Measurements from ENCODE around the gene IL10RB.
"Not testable (repeated sequence)": the region's sequence is repeated elsewhere in the genome, so short reads cannot be mapped to it uniquely, and the experiment has no call there.

IL10RB gene

DNA sequence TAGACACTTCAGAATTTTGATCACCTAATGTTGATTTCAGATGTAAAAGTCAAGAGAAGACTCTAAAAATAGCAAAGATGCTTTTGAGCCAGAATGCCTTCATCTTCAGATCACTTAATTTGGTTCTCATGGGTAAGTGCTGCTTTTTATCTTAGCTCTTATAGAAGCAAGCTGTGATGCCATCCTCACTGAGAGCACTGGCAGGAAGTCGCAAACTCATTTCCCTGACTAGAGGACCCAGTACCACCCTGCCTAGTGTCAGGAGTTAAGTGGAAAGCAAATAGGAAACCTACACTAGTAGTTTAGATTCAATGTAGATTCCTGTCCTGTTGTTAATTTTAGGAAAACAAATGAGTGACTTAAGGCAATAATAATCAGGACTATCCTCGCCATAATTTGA is 24.3 kb upstream of the IL10RB start:
- no peak for DNase-seq (ENCODE audit: low spot score)

DNA sequence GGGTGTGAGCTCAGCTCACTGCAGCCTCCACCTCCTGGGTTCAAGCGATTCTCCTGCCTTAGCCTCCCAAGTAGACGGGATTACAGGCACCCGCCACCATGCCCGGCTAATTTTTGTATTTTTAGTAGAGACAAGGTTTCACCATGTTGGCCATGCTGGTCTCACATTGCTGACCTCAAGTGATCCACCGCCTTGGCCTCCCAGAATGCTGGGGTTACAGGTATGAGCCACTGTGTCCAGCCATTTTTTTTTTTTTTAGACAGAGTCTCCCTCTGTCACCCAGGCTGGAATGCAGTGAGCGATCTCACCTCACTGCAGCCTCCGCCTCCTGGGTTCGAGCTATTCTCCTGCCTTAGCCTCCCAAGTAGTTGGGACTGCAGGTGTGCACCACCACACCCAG is 23.3 kb upstream of the IL10RB start:
- not testable (repeated sequence) for DNase-seq (ENCODE audit: low spot score)

DNA sequence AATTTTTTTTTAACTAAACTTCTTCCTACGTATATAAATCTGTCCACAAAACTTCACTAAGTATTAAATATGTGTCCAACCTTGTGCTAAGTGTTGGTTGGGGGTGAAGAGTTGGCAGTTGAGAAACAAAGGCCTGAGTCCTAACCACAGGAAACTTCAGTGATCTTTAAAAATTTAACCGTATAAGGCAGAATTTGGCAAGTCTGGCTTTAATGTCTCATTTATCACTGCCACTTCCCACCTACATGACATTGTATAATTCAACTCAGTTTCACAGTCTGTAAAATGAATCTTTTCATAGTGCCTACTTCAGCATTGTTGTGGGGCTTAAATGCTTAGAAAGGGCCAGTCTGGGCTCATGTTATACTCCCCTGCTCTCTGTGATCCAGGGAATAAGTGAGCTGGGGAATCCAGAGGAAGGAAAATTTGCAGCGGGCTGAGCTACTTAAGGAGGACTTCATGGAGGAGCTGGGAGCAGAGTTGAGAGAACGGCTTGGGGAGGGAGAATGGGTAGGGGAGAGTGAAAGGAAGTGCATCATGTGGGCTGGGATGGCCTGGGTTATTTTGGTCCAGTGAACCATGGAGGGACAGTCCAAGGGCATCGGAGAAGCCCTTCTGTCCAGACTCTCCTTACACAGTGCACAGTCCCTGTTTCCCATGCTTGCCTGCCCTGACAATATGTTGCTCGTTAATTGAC is 21.9 kb upstream of the IL10RB start:
- no peak for DNase-seq (ENCODE audit: low spot score)

DNA sequence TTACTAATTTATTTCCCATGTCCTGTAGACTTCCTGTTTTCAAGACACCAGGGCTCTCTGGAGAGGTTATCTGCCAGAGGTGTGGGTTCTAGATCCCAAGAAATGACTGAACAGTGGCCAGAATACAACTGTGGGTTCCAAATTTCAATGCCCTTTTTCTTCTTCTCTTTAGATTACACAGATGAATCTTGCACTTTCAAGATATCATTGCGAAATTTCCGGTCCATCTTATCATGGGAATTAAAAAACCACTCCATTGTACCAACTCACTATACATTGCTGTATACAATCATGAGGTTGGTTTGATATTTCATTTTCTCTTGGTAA is 21.4 kb upstream of the IL10RB start:
- DNase-seq (ENCODE audit: low spot score) = no peak

DNA sequence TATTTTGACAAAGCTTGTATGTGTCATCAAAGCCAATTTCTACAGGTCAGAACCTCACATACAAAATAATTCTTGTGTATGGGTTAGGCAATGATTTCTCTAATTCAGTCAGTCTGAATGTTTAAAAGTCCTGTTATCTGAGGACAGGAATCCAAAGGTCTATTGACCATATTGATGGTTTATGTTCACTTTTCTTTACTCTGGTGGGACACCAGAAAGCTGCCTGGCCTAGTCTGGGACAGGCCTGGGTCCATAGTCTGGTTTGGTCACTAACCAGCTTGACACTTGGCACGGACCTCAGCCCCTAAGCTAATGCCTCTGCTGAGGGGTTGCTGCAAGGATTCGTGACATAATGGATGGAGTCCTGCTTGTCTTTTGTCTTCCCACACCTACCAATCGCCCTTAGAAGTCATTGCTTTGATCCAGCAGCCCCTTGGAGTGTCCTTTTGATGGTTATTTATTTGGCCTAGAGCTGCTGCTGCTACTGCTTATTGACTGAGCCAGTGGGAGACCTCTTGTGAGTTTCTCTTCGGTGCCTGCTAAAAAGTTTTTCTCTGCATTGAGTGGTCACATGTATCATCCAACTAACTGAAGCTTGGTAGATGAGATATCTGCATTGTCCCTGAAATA is 20.8 kb upstream of the IL10RB start:
- no peak for DNase-seq (ENCODE audit: low spot score)

DNA sequence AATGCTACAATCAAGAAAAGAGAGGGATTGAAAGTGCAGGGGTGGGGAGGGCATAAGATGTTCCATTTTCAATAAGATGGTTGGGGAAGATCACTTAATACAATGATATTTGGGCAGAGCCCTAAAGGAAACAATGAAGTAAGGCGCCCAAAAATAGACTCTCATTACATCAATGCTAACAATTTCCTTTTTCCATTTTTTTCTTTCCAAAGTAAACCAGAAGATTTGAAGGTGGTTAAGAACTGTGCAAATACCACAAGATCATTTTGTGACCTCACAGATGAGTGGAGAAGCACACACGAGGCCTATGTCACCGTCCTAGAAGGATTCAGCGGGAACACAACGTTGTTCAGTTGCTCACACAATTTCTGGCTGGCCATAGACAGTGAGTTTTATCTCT is 19.7 kb upstream of the IL10RB start:
- no peak for DNase-seq (ENCODE audit: low spot score)

DNA sequence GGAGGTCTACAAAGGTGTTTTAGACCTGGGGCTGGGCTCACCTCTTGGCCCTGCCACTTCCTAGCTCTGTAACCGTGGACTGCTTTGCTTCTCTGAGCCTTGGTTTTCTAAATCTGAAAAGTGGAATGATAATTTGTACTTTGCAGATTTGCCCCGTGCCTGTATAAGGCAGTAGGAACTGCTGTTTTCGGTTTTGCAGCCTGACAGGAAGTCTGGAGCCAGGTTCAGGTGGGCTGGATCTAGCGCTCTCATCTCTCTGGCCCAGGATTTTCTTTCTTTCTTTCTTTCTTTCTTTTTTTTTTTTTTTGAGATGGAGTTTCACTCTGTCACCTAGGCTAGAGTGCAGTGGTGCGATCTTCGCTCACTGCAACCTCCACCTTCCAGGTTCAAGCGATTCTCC is 19.2 kb upstream of the IL10RB start:
- no peak for DNase-seq (ENCODE audit: low spot score)

DNA sequence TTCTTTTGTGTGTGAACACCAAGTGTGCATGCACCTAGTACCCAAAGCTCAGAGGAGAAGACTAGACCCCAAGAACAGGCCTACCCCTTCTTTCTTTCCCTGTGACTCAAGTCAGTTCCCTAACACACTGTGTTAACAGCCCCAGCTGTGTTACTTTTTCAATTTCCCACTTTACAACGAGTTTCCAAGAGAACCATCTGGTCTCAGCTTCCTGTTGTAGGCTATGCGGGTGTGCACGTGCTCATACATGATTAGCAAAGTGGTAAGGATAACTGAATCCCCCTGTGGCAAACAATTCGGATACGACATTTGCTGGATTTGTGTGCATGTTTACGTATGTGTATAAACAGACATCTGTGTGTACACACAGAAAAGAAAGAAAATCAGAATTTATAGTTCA is 18.6 kb upstream of the IL10RB start:
- DNase-seq (ENCODE audit: low spot score) = no peak

DNA sequence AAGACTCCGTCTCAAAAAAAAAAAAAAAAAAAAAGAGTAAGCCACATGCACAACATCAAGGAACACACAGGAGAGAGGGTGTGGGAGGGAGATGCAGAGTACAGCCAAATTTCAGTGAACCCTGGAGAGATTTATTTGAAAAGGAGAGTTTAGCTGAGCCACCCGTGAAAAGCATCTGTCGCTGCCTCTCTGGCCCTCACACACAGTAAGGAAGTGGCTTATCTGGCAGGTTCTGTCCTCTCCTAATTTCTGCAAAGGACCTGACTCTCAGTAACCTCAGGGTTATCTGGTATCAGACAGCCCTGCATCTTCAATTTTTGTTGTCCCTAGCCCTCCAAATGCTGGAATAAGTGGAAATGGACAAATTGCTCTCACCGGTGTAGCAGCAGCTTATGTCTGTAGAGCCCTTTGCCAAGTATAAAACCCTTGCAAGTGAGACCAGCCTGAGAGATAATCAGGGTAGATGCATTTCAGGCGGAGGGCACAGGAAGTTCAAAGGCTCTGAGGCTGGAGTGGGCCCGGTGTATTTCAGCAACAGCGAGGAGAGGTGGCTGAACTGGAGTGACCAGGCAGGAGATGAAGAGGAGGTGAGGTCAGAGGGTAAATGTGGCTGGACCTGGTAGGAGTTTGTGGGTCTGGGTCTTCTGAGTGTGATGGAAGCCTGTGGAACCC is 16.7 kb upstream of the IL10RB start:
- no peak for DNase-seq (ENCODE audit: low spot score)

DNA sequence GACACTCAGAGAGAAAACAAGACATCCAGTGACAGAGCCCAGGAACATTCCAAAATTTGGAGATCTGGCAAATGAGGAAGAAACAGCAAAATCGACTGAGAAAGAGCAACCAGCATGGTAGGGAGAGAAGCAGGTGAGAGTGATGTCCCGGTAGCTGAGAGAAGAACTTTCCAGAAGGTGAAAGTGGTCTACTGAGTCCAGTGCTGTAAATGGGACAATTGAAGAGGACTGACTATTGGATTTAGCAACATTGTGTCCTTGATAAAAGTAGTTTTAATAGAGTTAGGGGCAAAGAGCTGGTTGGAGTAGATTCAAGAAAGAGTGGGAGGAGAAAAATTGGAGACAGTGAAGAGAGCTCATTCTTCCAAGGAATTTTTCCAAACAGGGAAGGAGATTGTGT is 15.0 kb upstream of the IL10RB start:
- no peak for DNase-seq (ENCODE audit: low spot score)

DNA sequence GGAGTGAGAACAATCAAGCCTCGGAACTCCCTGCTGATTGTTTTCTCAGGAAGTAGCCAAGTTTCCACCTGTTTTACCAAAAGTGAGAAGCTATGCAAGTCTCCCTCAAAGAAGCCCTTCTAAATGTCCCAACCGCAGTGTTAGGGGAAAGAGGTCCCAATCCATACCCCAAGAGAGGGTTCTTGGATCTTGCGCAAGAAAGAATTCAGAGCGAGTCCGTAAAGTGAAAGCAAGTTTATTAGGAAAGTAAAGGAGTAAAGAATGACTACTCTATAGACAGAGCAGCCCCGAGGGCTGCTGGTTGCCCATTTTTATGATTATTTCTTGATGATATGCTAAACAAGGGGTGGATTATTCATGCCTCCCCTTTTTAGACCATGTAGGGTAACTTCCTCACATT is 12.8 kb upstream of the IL10RB start:
- not testable (repeated sequence) for DNase-seq (ENCODE audit: low spot score)

DNA sequence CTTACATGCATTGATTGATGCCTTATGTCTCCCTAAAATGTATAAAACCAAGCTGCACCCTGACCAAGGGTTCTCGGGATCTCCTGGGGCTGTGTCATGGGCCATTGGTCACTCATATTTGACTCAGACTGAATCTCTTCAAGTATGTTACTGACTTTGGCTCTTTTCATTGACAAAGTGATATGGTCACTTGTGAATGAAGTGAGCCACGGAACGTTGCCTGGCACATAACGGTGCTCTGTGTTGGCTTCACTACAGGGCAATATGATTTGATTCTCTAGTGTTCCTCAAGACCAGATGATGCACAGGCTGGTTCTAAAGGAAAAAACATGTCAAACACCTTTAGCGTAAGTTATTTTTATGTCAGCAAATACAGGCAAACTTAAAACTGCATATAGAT is 11.4 kb upstream of the IL10RB start:
- DNase-seq (ENCODE audit: low spot score) = no peak

DNA sequence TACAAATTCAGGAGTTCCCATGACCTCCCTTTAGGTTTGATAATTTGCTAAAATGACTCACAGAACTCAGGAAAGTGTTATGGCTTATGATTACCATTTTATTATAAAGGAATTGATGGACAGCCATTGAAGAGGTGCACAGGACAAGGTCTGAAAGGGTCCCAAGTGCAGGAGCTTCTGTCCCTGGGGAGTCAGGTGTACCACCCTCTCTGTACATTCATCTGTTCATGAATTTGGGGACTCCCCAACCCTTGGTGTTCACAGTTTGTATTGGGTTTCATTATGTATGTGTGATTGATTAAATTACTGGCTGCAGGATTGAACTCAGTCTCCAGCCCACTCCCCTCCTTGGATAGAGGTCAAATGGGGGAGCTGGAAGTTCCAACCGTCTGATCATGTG is 10.8 kb upstream of the IL10RB start:
- DNase-seq (ENCODE audit: low spot score) = no peak

DNA sequence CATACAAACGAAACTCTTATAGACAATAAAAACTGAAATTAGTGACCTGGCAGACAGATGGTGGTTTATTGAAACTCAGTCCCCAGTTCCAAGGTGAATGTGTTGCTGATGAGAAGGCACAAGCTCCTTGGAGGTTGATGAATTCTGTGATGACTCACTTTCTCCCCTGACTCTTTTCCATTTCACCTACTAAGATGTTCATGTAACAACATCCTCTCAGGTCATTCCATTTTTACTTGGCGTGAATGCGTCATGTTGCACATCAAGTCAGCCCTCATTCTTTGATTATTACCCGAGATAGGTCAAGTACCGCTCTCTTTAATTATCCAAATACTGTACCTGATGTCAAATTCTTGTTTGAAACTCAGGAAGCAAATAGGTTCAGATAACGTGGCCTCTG is 10.1 kb upstream of the IL10RB start:
- no peak for DNase-seq (ENCODE audit: low spot score)

DNA sequence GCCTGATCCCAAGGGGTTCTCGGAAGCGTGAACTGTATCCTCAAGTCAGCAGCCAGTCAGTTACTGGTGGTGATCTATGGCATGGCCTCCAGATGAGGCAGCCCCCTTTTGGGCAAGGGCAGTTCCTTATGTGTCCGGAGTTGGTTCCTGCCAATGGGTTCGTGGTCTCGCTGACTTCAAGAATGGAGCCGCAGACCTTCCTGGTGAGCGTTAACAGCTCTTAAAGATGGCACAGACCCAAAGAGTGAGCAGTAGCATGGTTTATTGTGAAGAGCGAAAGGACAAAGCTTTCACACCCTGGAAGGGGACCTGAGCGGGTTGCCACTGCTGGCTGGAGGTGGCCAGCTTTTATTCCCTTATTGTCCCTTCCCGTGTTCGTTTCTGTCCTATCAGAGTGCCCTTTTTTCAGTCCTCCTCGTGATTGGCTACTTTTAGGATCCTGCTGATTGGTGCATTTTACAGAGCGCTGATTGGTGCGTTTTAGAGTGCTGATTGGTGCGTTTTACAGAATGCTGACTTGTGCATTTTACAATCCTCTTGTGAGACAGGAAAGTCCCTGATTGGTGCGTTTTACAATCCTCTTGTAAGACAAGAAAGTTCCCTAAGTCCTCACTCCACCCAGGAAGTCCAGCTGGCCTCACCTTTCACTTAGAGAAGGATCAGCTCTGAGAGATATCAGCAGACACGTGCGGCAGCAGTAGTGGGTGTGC is 8.9 kb upstream of the IL10RB start:
- no peak for DNase-seq (ENCODE audit: low spot score)

DNA sequence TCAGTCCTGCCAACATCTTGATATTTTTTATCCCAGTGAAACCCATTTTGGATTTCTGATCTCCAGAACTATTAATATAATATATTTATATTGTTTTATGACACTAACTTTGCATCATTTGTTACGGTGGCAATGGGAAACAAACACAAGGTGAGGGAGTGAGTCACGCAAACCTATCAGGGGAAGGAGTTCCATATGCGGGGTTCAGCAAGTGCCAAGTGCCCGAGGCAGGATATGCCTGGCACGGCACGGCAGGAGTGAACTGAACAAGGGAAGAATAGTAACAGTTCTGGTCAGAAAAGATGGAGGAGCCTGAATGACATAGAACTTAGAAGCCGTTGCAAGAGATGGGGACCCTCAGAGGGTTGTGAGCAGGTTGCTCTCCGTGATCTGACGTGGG is 7.7 kb upstream of the IL10RB start:
- no peak for DNase-seq (ENCODE audit: low spot score)

DNA sequence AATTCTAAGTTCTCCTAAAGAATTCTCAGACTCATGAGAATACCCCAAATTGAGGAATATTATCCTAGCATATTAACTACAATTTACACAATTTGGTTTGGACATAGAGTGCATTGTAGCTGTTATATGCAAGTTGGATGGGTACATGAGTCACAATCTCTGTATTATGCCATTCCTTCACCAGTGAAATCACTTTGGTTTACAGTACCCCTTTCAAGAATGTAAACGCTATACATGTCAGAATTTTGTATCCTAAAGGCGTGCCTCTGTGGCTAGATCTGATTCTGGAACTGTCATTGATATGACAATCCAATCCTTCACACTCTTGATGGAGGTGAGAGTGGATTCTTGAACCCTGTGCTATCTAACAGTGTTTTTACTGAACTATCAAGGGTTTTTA is 6.7 kb upstream of the IL10RB start:
- DNase-seq (ENCODE audit: low spot score) = no peak

DNA sequence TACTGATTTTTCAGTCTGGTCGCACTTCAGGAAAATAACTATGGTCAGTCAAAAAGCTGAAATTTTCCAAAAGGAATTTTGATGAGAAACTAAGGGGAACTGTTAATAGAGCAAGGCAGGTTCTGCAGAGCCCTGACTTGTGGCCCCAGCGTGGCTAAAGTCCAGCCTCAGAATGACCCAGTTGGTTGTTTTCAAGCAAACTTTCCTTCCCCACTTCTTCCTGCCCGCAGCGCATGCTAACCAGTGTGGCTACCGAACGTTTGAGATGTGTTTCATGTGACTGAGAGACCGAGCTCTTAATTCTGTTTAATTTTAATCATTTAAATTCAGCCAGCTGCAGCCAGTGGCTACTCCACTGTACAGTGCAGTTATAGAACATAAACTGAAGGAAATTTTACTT is 6.2 kb upstream of the IL10RB start:
- DNase-seq (ENCODE audit: low spot score) = no peak

DNA sequence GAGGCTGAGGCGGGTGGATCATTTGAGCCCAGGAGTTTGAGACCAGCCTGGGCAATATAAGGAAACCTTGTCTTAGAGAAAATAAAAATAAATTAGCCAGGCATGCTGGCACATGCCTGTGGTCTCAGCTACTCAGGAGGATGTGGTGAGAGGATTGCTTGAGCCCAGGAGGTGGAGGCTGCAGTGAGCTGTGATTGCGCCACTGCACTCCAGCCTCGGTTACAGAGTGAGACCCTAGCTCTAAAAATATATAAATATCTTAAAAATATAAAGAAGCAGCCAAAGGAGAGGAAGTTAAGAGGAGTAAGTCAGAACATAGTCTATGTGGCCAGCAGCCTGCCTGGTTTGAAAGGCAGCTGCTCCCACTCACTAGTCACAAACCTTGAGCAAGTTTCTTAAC is 4.5 kb upstream of the IL10RB start:
- DNase-seq (ENCODE audit: low spot score) = no peak

DNA sequence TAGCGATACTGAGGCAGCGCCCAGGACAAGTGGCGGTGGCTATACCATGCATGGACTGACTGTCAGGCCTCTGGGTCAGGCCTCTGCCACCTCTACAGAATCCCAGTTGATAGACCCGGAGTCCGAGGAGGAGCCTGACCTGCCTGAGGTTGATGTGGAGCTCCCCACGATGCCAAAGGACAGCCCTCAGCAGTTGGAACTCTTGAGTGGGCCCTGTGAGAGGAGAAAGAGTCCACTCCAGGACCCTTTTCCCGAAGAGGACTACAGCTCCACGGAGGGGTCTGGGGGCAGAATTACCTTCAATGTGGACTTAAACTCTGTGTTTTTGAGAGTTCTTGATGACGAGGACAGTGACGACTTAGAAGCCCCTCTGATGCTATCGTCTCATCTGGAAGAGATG is 3.2 kb upstream of the IL10RB start:
- no peak for DNase-seq (ENCODE audit: low spot score)

DNA sequence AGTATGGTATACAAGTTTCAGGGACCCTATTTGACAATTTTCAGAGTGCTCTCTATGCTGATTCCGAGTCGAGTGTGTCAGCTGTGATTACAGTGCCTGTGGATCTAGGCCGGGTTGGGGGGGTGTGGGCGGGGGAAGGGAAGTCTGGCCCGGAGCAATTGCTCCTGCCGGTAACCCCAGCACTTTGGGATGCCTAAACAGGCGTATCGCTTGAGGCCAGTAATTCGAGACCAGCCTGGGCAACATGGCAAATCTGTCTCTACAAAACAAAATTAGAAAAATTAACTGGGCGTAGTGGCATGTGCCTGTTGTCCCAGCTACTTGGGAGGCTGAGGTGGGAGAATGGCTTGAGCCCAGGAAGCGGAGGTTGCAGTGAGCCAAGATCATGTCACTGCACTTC is 1.6 kb upstream of the IL10RB start:
- no peak for DNase-seq (ENCODE audit: low spot score)

DNA sequence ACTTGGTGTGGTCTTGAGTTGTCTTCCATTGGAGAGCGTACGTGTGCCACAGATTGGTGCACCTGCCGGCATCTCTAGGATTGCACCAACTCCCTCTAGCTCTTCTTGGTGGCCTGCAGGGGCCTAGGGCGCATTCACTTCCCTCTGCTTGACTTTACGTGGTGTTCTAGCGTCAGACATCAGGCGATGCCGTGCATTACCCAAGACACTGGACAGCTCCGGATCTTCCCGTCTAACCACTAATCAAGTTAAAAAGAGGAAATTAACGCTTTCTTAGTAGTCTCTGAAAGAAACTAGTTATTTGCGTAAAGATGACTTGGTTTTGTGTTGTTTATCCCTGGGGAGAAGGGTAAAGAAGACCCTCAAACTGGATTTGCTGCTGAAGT is 510 bp upstream of the IL10RB start:
- DNase-seq (ENCODE audit: low spot score) = no peak

DNA sequence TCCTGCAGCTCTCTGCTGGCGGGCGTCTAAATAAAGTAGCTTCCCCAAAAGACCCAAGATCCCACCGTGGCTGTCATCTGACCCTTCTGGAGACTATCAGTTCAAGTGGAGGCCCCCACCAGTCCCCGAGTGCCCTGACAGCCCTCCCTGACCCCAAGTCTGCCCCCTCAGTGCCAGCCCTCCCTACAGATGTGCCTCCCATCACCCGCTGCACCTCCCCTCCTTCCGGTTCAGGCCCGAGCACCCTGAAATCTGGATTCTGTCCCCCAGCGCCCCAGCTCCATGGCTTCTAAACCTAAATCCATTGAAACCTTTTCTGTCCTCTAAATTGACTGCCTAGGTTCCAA is 595 bp downstream of the IL10RB start:
- no peak for DNase-seq (ENCODE audit: low spot score)

Data from hematopoietic multipotent progenitor cell treated with erythropoietin and hydrocortisone succinate and interleukin-3 and kit ligand, for 15 days (in vitro differentiated cells).